WTC11 (cell line): ENCODE measurements around the gene MYBPH. TPM values are rescaled to one million over a fixed set of nuclear protein-coding genes. Genes with fewer than 3 reads are reported as not detected.

ENCODE experiments used
- ATAC-seq: fragments of 200-7000 bp; cut with Tn5 transposase; 2 replicates; pipeline ENCODE4 v1.10.0; 2021; ENCODE audit warnings: mild to moderate bottlenecking, moderate library complexity
- CTCF ChIA-PET: fragments of 300-600 bp; sonication (Branson Sonifier 250); formaldehyde crosslinking; loops from one replicate; lab custom pipeline; 2021; ENCODE audit warnings: antibody characterized with exemption; lab: Charles Lee
- POLR2A ChIA-PET: fragments of 350-600 bp; sonication (Branson Sonifier 250); formaldehyde crosslinking; loops from one replicate; lab custom pipeline; 2021; ENCODE audit warnings: antibody characterized with exemption; lab: Charles Lee
- DNase-seq: peaks from one replicate; pipeline ENCODE4 v3.0.0; 2021; ENCODE audit warnings: low spot score
- H3K27ac Mint-ChIP-seq: 2 replicates; pipeline ENCODE4 v1.8.0; 2021; ENCODE audit warnings: mixed read lengths
- H3K27me3 Mint-ChIP-seq: 2 replicates; pipeline ENCODE4 v1.8.0; 2021; ENCODE audit warnings: low read depth, mild to moderate bottlenecking, moderate library complexity, mixed read lengths
- H3K36me3 Mint-ChIP-seq: 2 replicates; pipeline ENCODE4 v1.8.0; 2021; ENCODE audit warnings: mixed read lengths
- H3K4me1 Mint-ChIP-seq: 2 replicates; pipeline ENCODE4 v1.8.0; 2022; ENCODE audit warnings: mixed read lengths
- H3K4me3 Mint-ChIP-seq: 2 replicates; pipeline ENCODE4 v1.8.0; 2021; ENCODE audit warnings: mild to moderate bottlenecking, moderate library complexity, mixed read lengths
- H3K9me3 Mint-ChIP-seq: 2 replicates; pipeline ENCODE4 v1.8.0; 2021; ENCODE audit warnings: mixed read lengths
- E2F1 ChIP-seq: sonication (generic); formaldehyde crosslinking; IDR thresholded peaks from 2 replicates; pipeline ENCODE4 v1.8.0; 2022; ENCODE audit warnings: mild to moderate bottlenecking, missing genetic modification reagents
- FOXJ3 ChIP-seq: sonication (generic); formaldehyde crosslinking; IDR thresholded peaks from 2 replicates; pipeline ENCODE4 v1.9.0; 2021; ENCODE audit warnings: missing genetic modification reagents, mild to moderate bottlenecking, borderline replicate concordance
- GRHL2 ChIP-seq: fragments of 250-450 bp; sonication (Bioruptor Pico); IDR thresholded peaks from 2 replicates; pipeline ENCODE4 v1.8.0; 2022; ENCODE audit warnings: mild to moderate bottlenecking, moderate library complexity; ENCODE audit not compliant: insufficient replicate concordance, severe bottlenecking
- KAT7 ChIP-seq: sonication (generic); formaldehyde crosslinking; IDR thresholded peaks from 2 replicates; pipeline ENCODE4 v1.8.1; 2023; ENCODE audit warnings: missing genetic modification reagents, mild to moderate bottlenecking, borderline replicate concordance
- SMAD4 ChIP-seq: sonication (generic); formaldehyde crosslinking; IDR thresholded peaks from 2 replicates; pipeline ENCODE4 v1.8.0; 2022; ENCODE audit warnings: mild to moderate bottlenecking, missing genetic modification reagents
- total RNA-seq: library from RNA; stranded (reverse); gene quantifications from 3 replicates; pipeline ENCODE4 v1.2.3, GENCODE V29; 2021
- TF ChIP-seq, protein P1 (sequence below): sonication (generic); formaldehyde crosslinking; IDR thresholded peaks from 2 replicates; pipeline ENCODE4 v1.8.1; 2023; ENCODE audit warnings: mild to moderate bottlenecking, missing genetic modification reagents
- TF ChIP-seq, protein P2 (sequence below): fragments of 250-450 bp; sonication (Bioruptor Pico); conservative IDR thresholded peaks from 2 replicates; pipeline ENCODE4 v1.9.0; 2021; ENCODE audit warnings: mild to moderate bottlenecking
- TF ChIP-seq, protein P3 (sequence below): sonication (generic); formaldehyde crosslinking; IDR thresholded peaks from 2 replicates; pipeline ENCODE4 v1.8.1; 2022; ENCODE audit warnings: mild to moderate bottlenecking, missing genetic modification reagents, moderate library complexity, borderline replicate concordance

Gene MYBPH
- total RNA-seq, 1 experiment from 2014 or later, result not detected

GRCh38 chr1:203187689-203188264 is 12.2 kb upstream of the MYBPH start (continued):
- TF ChIP-seq, protein P1, sequence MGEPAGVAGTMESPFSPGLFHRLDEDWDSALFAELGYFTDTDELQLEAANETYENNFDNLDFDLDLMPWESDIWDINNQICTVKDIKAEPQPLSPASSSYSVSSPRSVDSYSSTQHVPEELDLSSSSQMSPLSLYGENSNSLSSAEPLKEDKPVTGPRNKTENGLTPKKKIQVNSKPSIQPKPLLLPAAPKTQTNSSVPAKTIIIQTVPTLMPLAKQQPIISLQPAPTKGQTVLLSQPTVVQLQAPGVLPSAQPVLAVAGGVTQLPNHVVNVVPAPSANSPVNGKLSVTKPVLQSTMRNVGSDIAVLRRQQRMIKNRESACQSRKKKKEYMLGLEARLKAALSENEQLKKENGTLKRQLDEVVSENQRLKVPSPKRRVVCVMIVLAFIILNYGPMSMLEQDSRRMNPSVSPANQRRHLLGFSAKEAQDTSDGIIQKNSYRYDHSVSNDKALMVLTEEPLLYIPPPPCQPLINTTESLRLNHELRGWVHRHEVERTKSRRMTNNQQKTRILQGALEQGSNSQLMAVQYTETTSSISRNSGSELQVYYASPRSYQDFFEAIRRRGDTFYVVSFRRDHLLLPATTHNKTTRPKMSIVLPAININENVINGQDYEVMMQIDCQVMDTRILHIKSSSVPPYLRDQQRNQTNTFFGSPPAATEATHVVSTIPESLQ, result no peak
- TF ChIP-seq, protein P2, sequence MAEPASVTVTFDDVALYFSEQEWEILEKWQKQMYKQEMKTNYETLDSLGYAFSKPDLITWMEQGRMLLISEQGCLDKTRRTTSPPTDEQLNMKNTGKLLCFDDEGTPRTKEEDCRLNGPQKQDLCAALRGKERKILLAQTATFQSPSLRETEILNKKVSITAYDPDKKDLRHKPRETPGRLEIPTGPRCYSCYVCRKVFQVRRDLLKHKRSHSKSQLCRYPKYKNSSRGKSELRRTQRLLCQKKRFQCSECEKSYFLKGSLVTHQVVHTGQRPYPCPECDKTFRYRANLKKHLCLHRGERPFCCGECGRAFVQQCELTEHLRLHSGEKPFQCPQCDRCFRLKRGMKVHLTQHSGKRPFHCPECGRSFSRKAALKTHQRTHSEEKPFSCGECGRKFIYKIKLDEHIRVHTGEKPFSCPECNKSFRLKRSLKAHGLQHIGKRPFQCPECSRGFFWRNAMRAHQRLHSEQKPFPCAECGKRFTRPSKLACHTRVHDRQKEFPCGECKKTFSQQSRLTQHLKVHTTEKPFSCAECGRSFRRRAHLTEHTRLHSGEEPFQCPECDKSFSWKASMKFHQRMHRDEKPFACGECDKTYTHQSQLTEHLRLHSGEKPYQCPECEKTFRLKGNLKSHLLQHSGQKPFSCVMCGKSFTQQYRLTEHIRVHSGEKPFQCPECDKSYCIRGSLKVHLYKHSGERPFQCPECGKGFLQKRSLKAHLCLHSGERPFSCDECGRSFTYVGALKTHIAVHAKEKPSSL (CRISPR knock-in tag), result no peak

GRCh38 chr1:203187304-203187685 is 11.7 kb upstream of the MYBPH start:
- POLR2A ChIA-PET, result no interaction called here
- DNase-seq (no peak), ATAC-seq (peak; percentile 11; the same call in 1 of the 2 replicates)
- H3K27me3 Mint-ChIP-seq, result peaks cover 2% of the 10 kb centered on the region; the same call in 1 of the 2 replicates
- H3K36me3 Mint-ChIP-seq, result no peaks in the 10 kb centered on the region
- H3K4me3 Mint-ChIP-seq, result no peak overlapping the region
- no peak for TF ChIP-seq E2F1 (CRISPR knock-in tag)
- TF ChIP-seq SMAD4 (CRISPR knock-in tag), result no peak
- no peak overlapping the region for H3K27ac Mint-ChIP-seq
- H3K9me3 Mint-ChIP-seq, result no peaks in the 10 kb centered on the region
- peaks cover 32% of the 10 kb centered on the region for H3K4me1 Mint-ChIP-seq
- CTCF ChIA-PET, result interaction anchor here (0.7 to 3.9 kb wide), 11 partner anchors 9 to 148 kb away, joined by 3 to 25 read pairs (median 8); partner anchors contain the start of gene ADORA1

- ChIA-PET CTCF (interaction anchor here (0.9 to 3.9 kb wide), 13 partner anchors 8 to 147 kb away, joined by 3 to 25 read pairs (median 7); partner anchors contain the start of gene ADORA1), POLR2A (no interaction called here)
- ATAC-seq, result peak; percentile 65
- H3K4me1 Mint-ChIP-seq, result peaks cover 32% of the 10 kb centered on the region
- H3K36me3 Mint-ChIP-seq, result no peaks in the 10 kb centered on the region
- H3K27ac Mint-ChIP-seq, result no peak within 1 kb of the TSS
- H3K4me3 Mint-ChIP-seq, result peak within 1 kb of the TSS; percentile 32; the same call in 1 of the 2 replicates
- DNase-seq, result no peak
- TF ChIP-seq, protein P3, sequence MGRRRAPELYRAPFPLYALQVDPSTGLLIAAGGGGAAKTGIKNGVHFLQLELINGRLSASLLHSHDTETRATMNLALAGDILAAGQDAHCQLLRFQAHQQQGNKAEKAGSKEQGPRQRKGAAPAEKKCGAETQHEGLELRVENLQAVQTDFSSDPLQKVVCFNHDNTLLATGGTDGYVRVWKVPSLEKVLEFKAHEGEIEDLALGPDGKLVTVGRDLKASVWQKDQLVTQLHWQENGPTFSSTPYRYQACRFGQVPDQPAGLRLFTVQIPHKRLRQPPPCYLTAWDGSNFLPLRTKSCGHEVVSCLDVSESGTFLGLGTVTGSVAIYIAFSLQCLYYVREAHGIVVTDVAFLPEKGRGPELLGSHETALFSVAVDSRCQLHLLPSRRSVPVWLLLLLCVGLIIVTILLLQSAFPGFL (CRISPR knock-in tag), result no peak
- H3K27me3 Mint-ChIP-seq, result peaks cover 2% of the 10 kb centered on the region; the same call in 1 of the 2 replicates
- no peaks in the 10 kb centered on the region for H3K9me3 Mint-ChIP-seq
These were observed 11.0 kb upstream of the MYBPH start, which contains the start of gene CHI3L1 for GRCh38 chr1:203186446-203187303. Gene CHI3L1 (minus strand): TSS chr1:203186704. CDS start chr1:203186623, 81 bp downstream.

DNA sequence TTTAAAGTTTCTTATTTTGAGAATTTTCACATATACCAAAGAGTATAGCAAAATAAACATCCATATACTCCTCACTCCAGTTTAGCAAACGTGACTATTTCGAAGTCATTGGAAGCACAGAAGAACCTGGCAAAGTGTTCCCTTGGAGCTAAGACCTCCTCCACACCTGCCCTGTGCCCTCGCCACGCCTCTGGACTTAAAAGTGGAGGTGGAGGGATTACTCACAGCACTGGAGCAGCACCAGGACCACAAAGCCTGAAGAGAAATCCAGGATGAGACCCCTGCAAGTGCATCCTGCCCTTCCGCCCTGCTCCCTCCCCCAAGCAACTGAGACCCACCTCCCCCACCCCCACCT is 10.4 kb upstream of the MYBPH start:
- TF ChIP-seq GRHL2 (no peak), FOXJ3 (CRISPR knock-in tag) (no peak), KAT7 (CRISPR knock-in tag) (no peak)
- TF ChIP-seq, all 79 proteins: peak for 0
- Mint-ChIP-seq H3K9me3 (no peaks in the 10 kb centered on the region), H3K27me3 (peaks cover 2% of the 10 kb centered on the region; the same call in 1 of the 2 replicates), H3K4me1 (peaks cover 32% of the 10 kb centered on the region), H3K27ac (no peak overlapping the region), H3K4me3 (no peak overlapping the region), H3K36me3 (no peaks in the 10 kb centered on the region)
- ATAC-seq, result no peak
- POLR2A ChIA-PET, result no interaction called here
- CTCF ChIA-PET, result interaction anchor here (0.9 to 3.5 kb wide), 9 partner anchors 9 to 146 kb away, joined by 3 to 25 read pairs (median 8); partner anchors contain the start of gene ADORA1
- no peak for DNase-seq
